Mucosa of descending colon (tissue), 3 donors: Measurements from ENCODE around the gene MGAT4B. TPM values are rescaled to one million over a fixed set of nuclear protein-coding genes. Genes with fewer than 3 reads are reported as not detected.

Source experiments
- ATAC-seq: fragments of 200-7000 bp; cut with Tn5 transposase; one replicate; pipeline ENCODE4 v1.9.1; 2020; ENCODE audit warnings: mild to moderate bottlenecking, moderate library complexity
- DNase-seq, 3 donors: peaks; one replicate each; pipeline ENCODE4 v3.0.0-alpha.2; 2020
- H3K36me3 ChIP-seq: fragments of 200-600 bp; one replicate; pipeline ENCODE4 v1.8.0; 2021; ENCODE audit warnings: low read depth, mild to moderate bottlenecking
- H3K4me1 ChIP-seq: fragments of 200-600 bp; one replicate; pipeline ENCODE4 v1.8.0; 2021; ENCODE audit warnings: low read depth, mild to moderate bottlenecking
- H3K4me3 ChIP-seq: fragments of 200-600 bp; one replicate; pipeline ENCODE4 v1.8.0; 2021; ENCODE audit warnings: mild to moderate bottlenecking
- H3K9me3 ChIP-seq: fragments of 200-600 bp; one replicate; pipeline ENCODE4 v1.8.0; 2021; ENCODE audit warnings: mild to moderate bottlenecking
- intact Hi-C, 2 donors: fragments of 100-400 bp; cut with DNase I in 1 of 2; cut with micrococcal nuclease in 1 of 2; formaldehyde crosslinking; loops; one replicate each; pipeline versions ENCODE4 v1.11.0 to v1.11.1; 2022; cut with DNase I, micrococcal nuclease
- total RNA-seq, 3 donors: library from RNA; stranded (reverse); fragmentation: NEBNext Ultra II Directional in 2 of 3; extraction: Animal tissue kit (Norgen Biotek cat#: 25700) in 2 of 3; gene quantifications; one replicate each; pipeline versions ENCODE4 v1.2.1 to v1.2.4, GENCODE V29; 2021 to 2023
- TF ChIP-seq, protein P1 (sequence below): fragments of 200-600 bp; IDR thresholded peaks from one replicate; pipeline ENCODE4 v1.8.0; 2022; ENCODE audit warnings: antibody characterized with exemption, mild to moderate bottlenecking
- donor health status: DM: no; HTN: no; CAD: no; lungs with moderate emphysema.
- donor health status: DM: no; HTN: no; CAD: no.
- donor health status: DM: no; HTN: yes; CAD: no.

MGAT4B gene
- total RNA-seq, 3 donors from 2014 or later = 274 to 623 (median 476) TPM

GRCh38 chr5:179769796-179770195, 36.9 kb downstream of the MGAT4B start:
- Histone ChIP-seq H3K4me3 (no peak overlapping the region), H3K4me1 (no peaks in the 10 kb centered on the region), H3K9me3 (no peaks in the 10 kb centered on the region), H3K36me3 (peaks cover 12% of the 10 kb centered on the region)
- intact Hi-C loops = no loop called here
- TF ChIP-seq, protein P1, sequence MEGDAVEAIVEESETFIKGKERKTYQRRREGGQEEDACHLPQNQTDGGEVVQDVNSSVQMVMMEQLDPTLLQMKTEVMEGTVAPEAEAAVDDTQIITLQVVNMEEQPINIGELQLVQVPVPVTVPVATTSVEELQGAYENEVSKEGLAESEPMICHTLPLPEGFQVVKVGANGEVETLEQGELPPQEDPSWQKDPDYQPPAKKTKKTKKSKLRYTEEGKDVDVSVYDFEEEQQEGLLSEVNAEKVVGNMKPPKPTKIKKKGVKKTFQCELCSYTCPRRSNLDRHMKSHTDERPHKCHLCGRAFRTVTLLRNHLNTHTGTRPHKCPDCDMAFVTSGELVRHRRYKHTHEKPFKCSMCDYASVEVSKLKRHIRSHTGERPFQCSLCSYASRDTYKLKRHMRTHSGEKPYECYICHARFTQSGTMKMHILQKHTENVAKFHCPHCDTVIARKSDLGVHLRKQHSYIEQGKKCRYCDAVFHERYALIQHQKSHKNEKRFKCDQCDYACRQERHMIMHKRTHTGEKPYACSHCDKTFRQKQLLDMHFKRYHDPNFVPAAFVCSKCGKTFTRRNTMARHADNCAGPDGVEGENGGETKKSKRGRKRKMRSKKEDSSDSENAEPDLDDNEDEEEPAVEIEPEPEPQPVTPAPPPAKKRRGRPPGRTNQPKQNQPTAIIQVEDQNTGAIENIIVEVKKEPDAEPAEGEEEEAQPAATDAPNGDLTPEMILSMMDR = no peak
- ATAC-seq (no peak), DNase-seq (no peak)

DNA sequence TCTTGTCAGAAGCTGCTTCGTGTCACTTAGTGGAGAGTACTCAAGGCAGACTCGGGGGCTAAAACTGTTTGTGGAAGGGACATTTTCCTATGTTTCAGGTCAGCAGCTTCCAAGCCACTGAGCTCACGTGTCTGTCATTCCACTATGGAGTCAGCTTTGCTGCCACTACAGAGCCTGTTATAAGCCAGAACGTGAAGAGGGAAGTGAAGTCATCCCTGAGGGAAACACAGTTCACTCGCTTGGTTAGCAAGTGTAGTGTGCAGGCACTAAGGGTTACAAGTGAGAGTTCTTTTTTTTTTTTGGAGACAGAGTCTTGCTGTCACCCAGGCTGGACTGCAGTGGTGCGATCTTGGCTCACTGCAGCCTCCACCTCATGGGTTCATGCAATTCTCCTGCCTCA, 37.4 kb downstream of the MGAT4B start:
- ATAC-seq = no peak
- intact Hi-C loops = no loop called here
- no peak for DNase-seq
- Histone ChIP-seq H3K36me3 (peaks cover 12% of the 10 kb centered on the region), H3K4me1 (no peaks in the 10 kb centered on the region), H3K9me3 (no peaks in the 10 kb centered on the region), H3K4me3 (no peak overlapping the region)
- TF ChIP-seq, protein P1 = no peak

- TF ChIP-seq, protein P1 = no peak
- DNase-seq (no peak), ATAC-seq (no peak)
- Histone ChIP-seq H3K9me3 (no peaks in the 10 kb centered on the region), H3K36me3 (peaks cover 6% of the 10 kb centered on the region), H3K4me3 (no peak overlapping the region), H3K4me1 (peaks cover 2% of the 10 kb centered on the region)
- intact Hi-C loops = no loop called here
Measured at GRCh38 chr5:179768326-179769085, 38.2 kb downstream of the MGAT4B start.

- H3K4me3 ChIP-seq = no peak overlapping the region
- ATAC-seq (no peak), DNase-seq (no peak)
- TF ChIP-seq, protein P1 = no peak
- H3K4me1 ChIP-seq = peaks cover 11% of the 10 kb centered on the region
- peaks cover 6% of the 10 kb centered on the region for H3K36me3 ChIP-seq
- no peaks in the 10 kb centered on the region for H3K9me3 ChIP-seq
- intact Hi-C loops = no loop called here
Measured at GRCh38 chr5:179767496-179768100, 39.1 kb downstream of the MGAT4B start.

DNA sequence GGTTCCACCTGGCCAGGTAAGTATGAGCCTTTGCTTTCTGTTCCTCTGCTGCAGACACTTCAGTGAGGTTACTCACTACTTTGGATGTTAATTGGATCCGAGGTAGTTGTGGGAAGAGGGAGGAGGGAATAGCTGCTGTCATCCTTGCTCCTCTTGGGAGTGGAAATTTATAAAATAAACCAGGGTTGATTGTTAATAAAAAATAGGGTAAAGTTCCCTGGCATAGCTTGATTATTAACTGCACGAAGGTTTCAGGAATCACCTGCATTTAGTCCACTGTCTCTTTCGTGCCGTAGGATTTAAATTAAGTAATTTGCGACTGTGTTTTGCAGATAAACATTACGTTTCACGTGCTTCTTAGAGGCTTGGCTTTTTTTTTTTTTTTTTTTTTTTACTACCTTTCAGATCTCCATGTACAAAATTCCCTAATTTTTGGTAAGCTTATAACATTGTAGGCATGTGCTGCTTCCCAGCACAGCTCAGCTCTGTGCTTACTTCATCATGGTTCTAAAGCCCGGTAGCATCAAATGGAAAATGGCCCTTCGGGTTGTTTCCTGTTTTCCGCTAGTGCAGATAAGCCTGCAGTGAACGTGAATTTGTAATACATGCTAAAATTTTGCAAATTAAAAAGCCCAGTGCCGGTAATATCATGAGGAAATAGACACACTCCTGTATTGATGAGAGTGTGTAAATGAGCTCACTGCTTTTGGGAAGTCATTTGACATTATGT, 39.8 kb downstream of the MGAT4B start:
- no peaks in the 10 kb centered on the region for H3K9me3 ChIP-seq
- peaks cover 17% of the 10 kb centered on the region for H3K4me1 ChIP-seq
- DNase-seq = no peak
- ATAC-seq = no peak
- intact Hi-C loops = no loop called here
- no peak overlapping the region for H3K4me3 ChIP-seq
- TF ChIP-seq, protein P1 = no peak
- peaks cover 6% of the 10 kb centered on the region for H3K36me3 ChIP-seq
